H9 (cell line): ENCODE results near the gene ST7L. TPM values are rescaled to one million over a fixed set of nuclear protein-coding genes. Genes with fewer than 3 reads are reported as not detected.

Experiments used
- DNase-seq: peaks from one replicate; pipeline ENCODE4 v3.0.0-alpha.2; 2017
- H2AFZ ChIP-seq: one replicate; pipeline ENCODE4 v1.6.1; 2013; ENCODE audit warnings: mild to moderate bottlenecking, low read length, control low read depth, moderate library complexity
- H2AK5ac ChIP-seq: 2 replicates; pipeline ENCODE4 v1.6.1; 2013; ENCODE audit warnings: low read length, control low read depth, mixed read lengths; ENCODE audit not compliant: insufficient read length
- H2BK120ac ChIP-seq: one replicate; pipeline ENCODE4 v1.6.1; 2013; ENCODE audit warnings: low read depth, mild to moderate bottlenecking, low read length, control low read depth, inconsistent platforms; ENCODE audit not compliant: poor library complexity, severe bottlenecking
- H2BK12ac ChIP-seq: 2 replicates; pipeline ENCODE4 v1.6.1; 2013; ENCODE audit warnings: low read length, control low read depth, mixed read lengths, low read depth; ENCODE audit not compliant: insufficient read length
- H2BK15ac ChIP-seq: 2 replicates; pipeline ENCODE4 v1.6.1; 2013; ENCODE audit warnings: low read depth, low read length, control low read depth
- H2BK20ac ChIP-seq: one replicate; pipeline ENCODE4 v1.6.1; 2013; ENCODE audit warnings: low read depth, mild to moderate bottlenecking, low read length, control low read depth, inconsistent platforms; ENCODE audit not compliant: poor library complexity, severe bottlenecking
- H2BK5ac ChIP-seq: 2 replicates; pipeline ENCODE4 v1.6.1; 2013; ENCODE audit warnings: low read length, control low read depth, mixed read lengths; ENCODE audit not compliant: insufficient read length
- H3K14ac ChIP-seq: 2 replicates; pipeline ENCODE4 v1.6.1; 2013; ENCODE audit warnings: low read length, control low read depth; ENCODE audit not compliant: insufficient read depth
- H3K18ac ChIP-seq: 2 replicates; pipeline ENCODE4 v1.6.1; 2013; ENCODE audit warnings: low read depth, mild to moderate bottlenecking, mixed read lengths, low read length, control low read depth; ENCODE audit not compliant: insufficient read length
- H3K23ac ChIP-seq: 2 replicates; pipeline ENCODE4 v1.6.1; 2013; ENCODE audit warnings: low read length, control low read depth, mixed read lengths, low read depth; ENCODE audit not compliant: insufficient read length
- H3K23me2 ChIP-seq: 2 replicates; pipeline ENCODE4 v1.6.1; 2013; ENCODE audit warnings: low read depth, mild to moderate bottlenecking, mixed read lengths, low read length, control low read depth; ENCODE audit not compliant: insufficient read length, poor library complexity, severe bottlenecking
- H3K27ac ChIP-seq: 2 replicates; pipeline ENCODE4 v1.5.1; 2013; ENCODE audit warnings: low read length, control low read depth, mixed read lengths, low read depth; ENCODE audit not compliant: insufficient read length
- H3K27me3 ChIP-seq: 2 replicates; pipeline ENCODE4 v1.6.1; 2013; ENCODE audit warnings: low read length, control low read depth, inconsistent platforms; ENCODE audit not compliant: insufficient read depth
- H3K4ac ChIP-seq: 2 replicates; pipeline ENCODE4 v1.6.1; 2013; ENCODE audit warnings: low read depth, mild to moderate bottlenecking, control low read depth, inconsistent platforms, low read length, moderate library complexity
- H3K4me1 ChIP-seq: 2 replicates; pipeline ENCODE4 v1.6.1; 2013; ENCODE audit warnings: low read length, control low read depth, inconsistent platforms; ENCODE audit not compliant: insufficient read depth
- H3K4me2 ChIP-seq: 2 replicates; pipeline ENCODE4 v1.6.1; 2013; ENCODE audit warnings: low read length, control low read depth, mixed read lengths; ENCODE audit not compliant: insufficient read length, insufficient read depth
- H3K56ac ChIP-seq: 2 replicates; pipeline ENCODE4 v1.6.1; 2013; ENCODE audit warnings: low read depth, mild to moderate bottlenecking, mixed read lengths, low read length, control low read depth; ENCODE audit not compliant: insufficient read length
- H3K79me1 ChIP-seq: 2 replicates; pipeline ENCODE4 v1.6.1; 2013; ENCODE audit warnings: low read depth, mild to moderate bottlenecking, moderate library complexity, low read length, control low read depth, inconsistent platforms; ENCODE audit not compliant: insufficient read depth, poor library complexity, severe bottlenecking
- H3K79me2 ChIP-seq: 2 replicates; pipeline ENCODE4 v1.6.1; 2013; ENCODE audit warnings: low read length, control low read depth, inconsistent platforms; ENCODE audit not compliant: insufficient read depth
- H3K9ac ChIP-seq: 2 replicates; pipeline ENCODE4 v1.6.1; 2013; ENCODE audit warnings: low read length, control low read depth, mixed read lengths; ENCODE audit not compliant: insufficient read length; ENCODE audit errors: extremely low read depth
- H3K9me3 ChIP-seq: one replicate; pipeline ENCODE4 v1.6.1; 2013; ENCODE audit warnings: low read depth, low read length, inconsistent platforms; ENCODE audit not compliant: control insufficient read depth
- H3T11ph ChIP-seq: one replicate; pipeline ENCODE4 v1.6.1; 2013; ENCODE audit warnings: mild to moderate bottlenecking, low read length, control low read depth, inconsistent platforms
- H4K20me1 ChIP-seq: one replicate; pipeline ENCODE4 v1.6.1; 2013; ENCODE audit not compliant: control insufficient read depth, insufficient read length, insufficient read depth
- H4K5ac ChIP-seq: 2 replicates; pipeline ENCODE4 v1.6.1; 2013; ENCODE audit warnings: low read depth, mild to moderate bottlenecking, mixed read lengths, low read length, control low read depth; ENCODE audit not compliant: insufficient read length
- H4K8ac ChIP-seq: replicated peaks from 2 replicates; pipeline ENCODE4 v1.6.1; 2013; ENCODE audit warnings: low read length, control low read depth, mixed read lengths, low read depth; ENCODE audit not compliant: insufficient read length
- H4K91ac ChIP-seq: 2 replicates; pipeline ENCODE4 v1.6.1; 2013; ENCODE audit warnings: low read depth, mild to moderate bottlenecking, moderate library complexity, mixed read lengths, low read length, control low read depth; ENCODE audit not compliant: insufficient read length
- H3K27ac Mint-ChIP-seq, 3 experiments: 2 replicates in 2 of 3; 3 replicates in 1 of 3; pipeline ENCODE4 v1.8.0; 2020 to 2021; ENCODE audit warnings: mixed read lengths in 3 of 3, mild to moderate bottlenecking in 1 of 3, moderate library complexity in 1 of 3
- H3K27me3 Mint-ChIP-seq: 2 replicates; pipeline ENCODE4 v1.8.0; 2021; ENCODE audit warnings: low read depth, mild to moderate bottlenecking, moderate library complexity, mixed read lengths
- H3K36me3 Mint-ChIP-seq, 3 experiments: 2 replicates in 2 of 3; 3 replicates in 1 of 3; pipeline ENCODE4 v1.8.0; 2020 to 2021; ENCODE audit warnings: low read depth in 3 of 3, mixed read lengths in 3 of 3; ENCODE audit not compliant: insufficient read depth in 1 of 3
- H3K4me1 Mint-ChIP-seq, 2 experiments: 2 replicates each; pipeline ENCODE4 v1.8.0; 2020; ENCODE audit warnings: mixed read lengths in 2 of 2
- H3K4me3 Mint-ChIP-seq, 2 experiments: 2 replicates in 1 of 2; 3 replicates in 1 of 2; pipeline ENCODE4 v1.8.0; 2020 to 2021; ENCODE audit warnings: mild to moderate bottlenecking in 2 of 2, mixed read lengths in 2 of 2, moderate library complexity in 1 of 2
- H3K9me3 Mint-ChIP-seq, 2 experiments: 2 replicates in 1 of 2; 3 replicates in 1 of 2; pipeline ENCODE4 v1.8.0; 2020; ENCODE audit warnings: mild to moderate bottlenecking in 2 of 2, mixed read lengths in 2 of 2, moderate library complexity in 1 of 2
- WGBS: extraction: QIAGEN DNeasy Blood & Tissue Kit; methylation state at CpG from one replicate; pipeline ENCODE4 v1.1.7; 2013; ENCODE audit warnings: missing lambda C conversion rate, low lambda C conversion rate, mixed read lengths; ENCODE audit not compliant: insufficient read length; ENCODE audit errors: extremely low coverage; 5-methylcytosine and 5-hydroxymethylcytosine counted together
- total RNA-seq: library from RNA; stranded (reverse); gene quantifications from 2 replicates; pipeline ENCODE4 v1.2.1, GENCODE V29; 2021
- TF ChIP-seq, protein P1 (sequence below): fragments of 200-600 bp; sonication (generic); conservative IDR thresholded peaks from 3 replicates; pipeline ENCODE4 v1.8.0; 2021; ENCODE audit warnings: antibody characterized with exemption, mild to moderate bottlenecking

The ST7L gene
- total RNA-seq, 1 experiment from 2014 or later = 16.0 TPM

GRCh38 chr1:112532064-112532463, 86.9 kb downstream of the ST7L start:
- no peak overlapping the region for H2BK20ac ChIP-seq
- no peaks in the 10 kb centered on the region for H3K79me1 ChIP-seq
- no peak overlapping the region for H3K27ac Mint-ChIP-seq
- 0 out of 7 replicates have a peak, but pooled peaks cover 0 to 4% (median 0%) of the 10 kb centered on the region in 3 experiments for H3K36me3 Mint-ChIP-seq
- no peaks in the 10 kb centered on the region for H3K27me3 ChIP-seq
- H3K9me3 ChIP-seq = no peaks in the 10 kb centered on the region
- H3T11ph ChIP-seq = no peak overlapping the region
- DNase-seq = no peak
- no peak overlapping the region for H4K91ac ChIP-seq
- H2AK5ac ChIP-seq = no peak overlapping the region
- no peak overlapping the region for H3K4me2 ChIP-seq
- no peak overlapping the region for H3K56ac ChIP-seq
- H3K23me2 ChIP-seq = no peaks in the 10 kb centered on the region
- H2AFZ ChIP-seq = no peak overlapping the region
- no peak overlapping the region for H2BK12ac ChIP-seq
- H2BK15ac ChIP-seq = no peak overlapping the region
- no peaks in the 10 kb centered on the region for H4K20me1 ChIP-seq
- H4K8ac ChIP-seq = no peak overlapping the region
- H3K27me3 Mint-ChIP-seq = no peaks in the 10 kb centered on the region
- no peaks in the 10 kb centered on the region for H3K79me2 ChIP-seq
- no peak overlapping the region for H3K4ac ChIP-seq
- peaks cover 10% of the 10 kb centered on the region in 2 experiments for H3K4me1 Mint-ChIP-seq
- no peak overlapping the region for H2BK120ac ChIP-seq
- H3K18ac ChIP-seq = no peak overlapping the region
- WGBS = no CpG with 5 or more reads among the region's 4 CpGs
- no peaks in the 10 kb centered on the region for H3K9me3 Mint-ChIP-seq
- no peak overlapping the region for H4K5ac ChIP-seq
- no peak overlapping the region for H2BK5ac ChIP-seq
- no peak overlapping the region for H3K27ac ChIP-seq
- no peak overlapping the region for H3K9ac ChIP-seq
- no peak overlapping the region for H3K23ac ChIP-seq
- TF ChIP-seq, protein P1, sequence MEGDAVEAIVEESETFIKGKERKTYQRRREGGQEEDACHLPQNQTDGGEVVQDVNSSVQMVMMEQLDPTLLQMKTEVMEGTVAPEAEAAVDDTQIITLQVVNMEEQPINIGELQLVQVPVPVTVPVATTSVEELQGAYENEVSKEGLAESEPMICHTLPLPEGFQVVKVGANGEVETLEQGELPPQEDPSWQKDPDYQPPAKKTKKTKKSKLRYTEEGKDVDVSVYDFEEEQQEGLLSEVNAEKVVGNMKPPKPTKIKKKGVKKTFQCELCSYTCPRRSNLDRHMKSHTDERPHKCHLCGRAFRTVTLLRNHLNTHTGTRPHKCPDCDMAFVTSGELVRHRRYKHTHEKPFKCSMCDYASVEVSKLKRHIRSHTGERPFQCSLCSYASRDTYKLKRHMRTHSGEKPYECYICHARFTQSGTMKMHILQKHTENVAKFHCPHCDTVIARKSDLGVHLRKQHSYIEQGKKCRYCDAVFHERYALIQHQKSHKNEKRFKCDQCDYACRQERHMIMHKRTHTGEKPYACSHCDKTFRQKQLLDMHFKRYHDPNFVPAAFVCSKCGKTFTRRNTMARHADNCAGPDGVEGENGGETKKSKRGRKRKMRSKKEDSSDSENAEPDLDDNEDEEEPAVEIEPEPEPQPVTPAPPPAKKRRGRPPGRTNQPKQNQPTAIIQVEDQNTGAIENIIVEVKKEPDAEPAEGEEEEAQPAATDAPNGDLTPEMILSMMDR = no peak
- H3K14ac ChIP-seq = no peak overlapping the region
- H3K4me1 ChIP-seq = no peaks in the 10 kb centered on the region; the same call in 1 of the 2 replicates
- no peak overlapping the region for H3K4me3 Mint-ChIP-seq
